Gastrocnemius medialis (tissue), 4 donors: Measurements from ENCODE around the gene ABI3BP.
A peak's percentile ranks its signal among the peaks of the same experiment; 100 is the strongest.

Source experiments
- CTCF ChIP-seq, 5 experiments: fragments of 450-650 bp in 3 of 5; fragments of 200-600 bp in 2 of 5; sonication (generic) in 2 of 5; IDR thresholded peaks in 4 of 5; conservative IDR thresholded peaks in 1 of 5; 1 replicate in 4 of 5; 2 replicates in 1 of 5; pipeline ENCODE4 v1.5.1; 2016 to 2019; ENCODE audit warnings: antibody characterized with exemption in 5 of 5, mild to moderate bottlenecking in 3 of 5, moderate library complexity in 3 of 5
- POLR2A ChIP-seq, 2 donors: fragments of 450-650 bp; IDR thresholded peaks; one replicate each; pipeline ENCODE4 v1.6.1; 2017; ENCODE audit warnings: antibody characterized with exemption in 2 of 2, mild to moderate bottlenecking in 2 of 2, moderate library complexity in 2 of 2

- peak in 3 of 5 experiments; percentile 8 to 32 (median 19) for TF ChIP-seq CTCF (IDR thresholded peaks at IDR 0.05 in 4 of 5, conservative IDR thresholded peaks at IDR 0.05 in 1 of 5)
- no peak for TF ChIP-seq POLR2A (IDR thresholded peaks at IDR 0.05)
Observed at GRCh38 chr3:100796556-100796955, 196.7 kb downstream of the ABI3BP start.
